SK-N-MC (cell line): Measurements from ENCODE around the gene PPP4R2.
A peak's percentile ranks its signal among the peaks of the same experiment; 100 is the strongest.

Experiments used
- EZH2 ChIP-seq: fragments of 200-600 bp; sonication (generic); IDR thresholded peaks from one replicate; pipeline ENCODE4 v1.6.1; 2017; ENCODE audit warnings: antibody characterized with exemption
- POLR2AphosphoS5 ChIP-seq: IDR thresholded peaks from 2 replicates; pipeline ENCODE4 v1.6.1; 2012; ENCODE audit warnings: mild to moderate bottlenecking, low read depth, low read length, borderline replicate concordance

DNA sequence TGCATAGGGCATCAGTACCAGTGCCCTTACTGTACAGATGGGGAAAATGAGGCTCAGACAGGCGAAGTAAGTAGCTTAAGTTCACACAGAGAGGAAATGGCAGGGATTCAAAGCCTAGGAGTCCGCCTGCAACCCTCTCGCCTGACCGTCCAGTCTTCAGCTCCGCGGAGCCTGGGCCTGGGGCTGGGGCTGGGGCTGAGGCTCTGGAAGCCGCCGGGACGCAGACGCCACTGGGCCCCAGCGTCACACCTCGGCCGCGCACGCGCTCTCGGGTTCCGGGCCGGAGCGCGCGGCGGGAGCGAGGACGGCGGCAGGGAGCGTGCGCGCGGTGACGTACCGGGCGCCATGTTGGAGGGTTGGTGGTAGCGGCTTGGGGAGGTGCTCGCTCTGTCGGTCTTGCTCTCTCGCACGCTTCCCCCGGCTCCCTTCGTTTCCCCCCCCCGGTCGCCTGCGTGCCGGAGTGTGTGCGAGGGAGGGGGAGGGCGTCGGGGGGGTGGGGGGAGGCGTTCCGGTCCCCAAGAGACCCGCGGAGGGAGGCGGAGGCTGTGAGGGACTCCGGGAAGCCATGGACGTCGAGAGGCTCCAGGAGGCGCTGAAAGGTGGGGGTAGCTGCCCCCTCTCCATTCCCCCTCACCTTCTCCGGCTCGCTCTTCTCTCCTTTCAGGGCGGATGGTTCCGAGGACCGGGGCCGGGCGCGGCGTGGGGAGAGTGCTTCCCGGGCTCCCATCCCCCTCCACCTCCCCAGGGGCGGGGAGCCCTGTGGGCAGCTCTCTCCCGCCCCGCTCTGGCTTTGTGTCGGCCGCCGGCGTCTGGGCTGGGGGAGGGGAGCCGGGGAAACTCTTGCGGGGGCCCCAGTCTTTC, at the start of gene PPP4R2:
- no peak for TF ChIP-seq EZH2
- TF ChIP-seq POLR2AphosphoS5, result peak; percentile 85
